Measurements from ENCODE around the gene GNAO1. TPM values are rescaled to one million over a fixed set of nuclear protein-coding genes. Genes with fewer than 3 reads are reported as not detected.

Gene GNAO1
- total RNA-seq, 4 donors from 2014 or later: 0.67 to 4.0 (median 2.2) TPM

DNA sequence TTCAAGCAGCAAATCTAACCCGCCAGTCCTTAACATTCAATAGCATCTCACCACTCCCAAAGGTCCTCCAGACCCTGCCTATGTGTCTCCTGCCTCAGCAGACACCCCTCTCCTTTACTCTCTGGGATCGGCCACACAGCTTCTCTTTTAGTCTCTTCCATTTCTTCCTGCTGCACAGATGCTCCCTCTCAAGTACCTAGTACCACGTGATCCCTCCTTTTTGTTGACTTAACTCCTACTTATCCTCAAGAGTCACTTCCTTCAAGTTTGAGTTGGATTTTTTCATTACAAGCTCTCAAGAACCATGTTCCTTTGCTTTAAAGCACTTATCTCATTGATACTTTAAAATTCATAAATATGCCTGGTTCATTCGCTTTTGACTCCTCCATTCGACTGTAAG lies 209.2 kb downstream of the GNAO1 start:
- WGBS, 2 donors: 68% methylated on average over 5 of the region's 5 CpGs
- no peak overlapping the region for H3K4me3 ChIP-seq (ENCODE audit: low read depth, poor library complexity, severe bottlenecking)
- TF ChIP-seq POLR2A (IDR thresholded peaks at IDR 0.05) (no peak), CTCF (IDR thresholded peaks at IDR 0.05) (no peak)
- intact Hi-C loops (cut with DNase I; ENCODE audit: low total_unique reads): no loop called here
- no peak for DNase-seq (ENCODE audit: low spot score in 2 of 2)

DNA sequence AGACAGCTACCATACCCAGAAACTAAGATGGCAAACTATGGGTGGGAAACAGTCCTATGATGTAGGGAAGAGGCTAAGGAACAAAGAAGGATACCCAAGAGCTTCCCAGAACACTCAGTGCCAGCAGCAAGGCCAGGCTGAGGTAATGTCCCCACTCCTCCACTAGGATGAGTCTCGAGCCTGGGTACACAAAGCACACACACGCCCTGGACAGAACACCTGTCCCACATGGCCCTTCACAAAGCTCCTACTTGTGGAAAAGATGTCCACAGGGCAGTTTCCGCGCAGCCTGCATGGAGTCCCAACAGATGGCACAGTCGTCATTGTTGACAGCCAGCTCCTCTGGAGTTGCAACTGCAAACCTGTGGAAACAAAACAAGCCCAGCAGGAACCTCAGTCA lies 210.2 kb downstream of the GNAO1 start:
- H3K4me3 ChIP-seq (ENCODE audit: low read depth, poor library complexity, severe bottlenecking): no peak overlapping the region
- intact Hi-C loops (cut with DNase I; ENCODE audit: low total_unique reads): no loop called here
- DNase-seq (ENCODE audit: low spot score in 2 of 2): no peak
- 75 to 83% methylated on average over 5 of the region's 5 CpGs for WGBS, 2 donors
- no peak for TF ChIP-seq POLR2A (IDR thresholded peaks at IDR 0.05)
- no peak for TF ChIP-seq CTCF (IDR thresholded peaks at IDR 0.05)

- H3K4me3 ChIP-seq (ENCODE audit: low read depth, poor library complexity, severe bottlenecking): no peak overlapping the region
- no peak for TF ChIP-seq CTCF (IDR thresholded peaks at IDR 0.05)
- TF ChIP-seq POLR2A (IDR thresholded peaks at IDR 0.05): no peak
- intact Hi-C loops (cut with DNase I; ENCODE audit: low total_unique reads): no loop called here
- no peak for DNase-seq (ENCODE audit: low spot score in 2 of 2)
- 66 to 93% methylated on average over 4 of the region's 4 CpGs for WGBS, 2 donors
Observed at GRCh38 chr16:56405977-56406672, 214.8 kb downstream of the GNAO1 start.

Small RNAs within 50 kb of the gene (microRNA-seq; reads per million reads assigned to microRNA genes)
- 0 reads per million in 2 donors for gene MIR3935 (ENCODE audit: borderline number of aligned reads in 1 of 2, borderline replicate concordance in 2 of 2)

Other genes with a start within 250 kb of the GNAO1 start
- 100 to 1,000 TPM in 3 of 4 donors, 10 to 100 TPM in 1; 77.3 to 149 (median 124) TPM for gene AMFR, start 234.1 kb downstream of the GNAO1 start, total RNA-seq